ENCODE data around the gene GAS6.

The GAS6 gene

DNA sequence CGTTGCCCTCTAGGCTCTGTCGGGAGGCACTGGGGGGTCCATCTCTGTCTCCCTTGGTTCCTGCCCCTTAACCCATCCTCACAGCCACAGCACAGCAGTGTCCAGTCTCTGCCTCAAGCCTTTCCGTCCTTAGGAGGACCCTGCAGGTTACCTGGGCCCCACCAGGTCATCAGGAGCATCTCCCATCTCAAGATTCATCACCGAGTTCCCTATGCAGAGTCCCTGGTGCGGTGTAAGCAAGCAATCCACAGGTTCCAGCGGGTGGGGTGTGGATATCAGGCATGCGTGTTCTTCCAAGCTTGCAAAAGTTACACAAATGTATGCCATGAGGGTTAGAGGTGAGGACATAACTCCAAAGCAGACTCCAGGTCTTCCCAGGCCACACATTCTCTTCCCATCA, 20.9 kb upstream of the GAS6 start:
- no peaks in the 10 kb centered on the region for H3K9me3 ChIP-seq (ENCODE audit: severe bottlenecking)
- TF ChIP-seq, protein P1, sequence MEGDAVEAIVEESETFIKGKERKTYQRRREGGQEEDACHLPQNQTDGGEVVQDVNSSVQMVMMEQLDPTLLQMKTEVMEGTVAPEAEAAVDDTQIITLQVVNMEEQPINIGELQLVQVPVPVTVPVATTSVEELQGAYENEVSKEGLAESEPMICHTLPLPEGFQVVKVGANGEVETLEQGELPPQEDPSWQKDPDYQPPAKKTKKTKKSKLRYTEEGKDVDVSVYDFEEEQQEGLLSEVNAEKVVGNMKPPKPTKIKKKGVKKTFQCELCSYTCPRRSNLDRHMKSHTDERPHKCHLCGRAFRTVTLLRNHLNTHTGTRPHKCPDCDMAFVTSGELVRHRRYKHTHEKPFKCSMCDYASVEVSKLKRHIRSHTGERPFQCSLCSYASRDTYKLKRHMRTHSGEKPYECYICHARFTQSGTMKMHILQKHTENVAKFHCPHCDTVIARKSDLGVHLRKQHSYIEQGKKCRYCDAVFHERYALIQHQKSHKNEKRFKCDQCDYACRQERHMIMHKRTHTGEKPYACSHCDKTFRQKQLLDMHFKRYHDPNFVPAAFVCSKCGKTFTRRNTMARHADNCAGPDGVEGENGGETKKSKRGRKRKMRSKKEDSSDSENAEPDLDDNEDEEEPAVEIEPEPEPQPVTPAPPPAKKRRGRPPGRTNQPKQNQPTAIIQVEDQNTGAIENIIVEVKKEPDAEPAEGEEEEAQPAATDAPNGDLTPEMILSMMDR (IDR thresholded peaks at IDR 0.05; ENCODE audit: low read depth, low read length), result no peak
- H3K27ac ChIP-seq, result no peak overlapping the region
- DNase-seq, result no peak
- H3K36me3 ChIP-seq, result no peaks in the 10 kb centered on the region
- no peaks in the 10 kb centered on the region for H3K27me3 ChIP-seq (ENCODE audit: insufficient read depth, low read depth, severe bottlenecking)
- no peak overlapping the region for H3K4me3 ChIP-seq (ENCODE audit: low read depth, low read length)

DNA sequence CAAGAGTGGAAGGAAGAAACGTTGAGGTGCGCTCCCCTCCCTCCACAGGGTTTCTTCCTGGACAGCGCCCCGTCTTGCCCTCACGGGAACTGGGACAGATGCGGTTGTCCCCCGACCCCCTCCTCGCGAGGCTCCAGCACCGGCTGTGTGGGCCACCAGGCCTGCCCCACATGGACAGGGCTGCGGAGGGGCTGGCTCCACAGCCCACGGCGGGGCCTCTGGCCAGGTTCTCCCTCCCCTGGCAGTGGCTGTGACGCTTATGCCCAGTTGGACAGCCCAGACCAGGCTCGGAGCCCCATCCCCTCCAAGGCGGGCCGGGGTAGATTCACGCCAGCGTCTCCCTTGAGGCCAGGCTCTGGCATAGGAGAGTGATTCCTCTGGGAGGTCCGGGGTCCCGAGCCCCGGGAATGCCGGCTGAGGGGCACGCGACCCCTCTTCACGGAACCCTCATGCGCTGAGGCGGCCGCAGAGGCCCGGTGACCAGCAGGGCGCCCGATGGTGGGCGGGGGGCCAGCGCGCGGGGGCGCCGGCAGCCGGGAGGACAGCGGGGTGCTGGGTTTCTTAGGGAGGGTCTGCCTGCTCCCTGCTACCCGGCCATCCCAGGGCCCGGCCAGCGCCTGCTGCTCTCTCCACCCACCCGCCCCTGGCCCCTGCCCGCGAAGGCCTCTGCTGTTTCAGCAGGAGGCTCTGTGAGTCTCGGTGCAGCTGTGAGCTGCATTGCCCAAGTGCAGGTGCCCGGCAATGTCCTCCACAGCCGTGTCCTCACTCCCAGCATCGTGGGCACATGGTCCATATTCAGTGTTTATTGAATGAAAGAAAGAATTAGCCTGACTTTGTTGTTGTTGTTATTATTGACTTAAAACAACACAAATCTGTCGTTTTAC, 20.3 kb upstream of the GAS6 start:
- no peak overlapping the region for H3K4me3 ChIP-seq (ENCODE audit: low read depth, low read length)
- no peak overlapping the region for H3K27ac ChIP-seq
- no peaks in the 10 kb centered on the region for H3K27me3 ChIP-seq (ENCODE audit: insufficient read depth, low read depth, severe bottlenecking)
- DNase-seq, result no peak
- no peaks in the 10 kb centered on the region for H3K9me3 ChIP-seq (ENCODE audit: severe bottlenecking)
- H3K36me3 ChIP-seq, result no peaks in the 10 kb centered on the region
- TF ChIP-seq, protein P1 (IDR thresholded peaks at IDR 0.05; ENCODE audit: low read depth, low read length), result no peak

DNA sequence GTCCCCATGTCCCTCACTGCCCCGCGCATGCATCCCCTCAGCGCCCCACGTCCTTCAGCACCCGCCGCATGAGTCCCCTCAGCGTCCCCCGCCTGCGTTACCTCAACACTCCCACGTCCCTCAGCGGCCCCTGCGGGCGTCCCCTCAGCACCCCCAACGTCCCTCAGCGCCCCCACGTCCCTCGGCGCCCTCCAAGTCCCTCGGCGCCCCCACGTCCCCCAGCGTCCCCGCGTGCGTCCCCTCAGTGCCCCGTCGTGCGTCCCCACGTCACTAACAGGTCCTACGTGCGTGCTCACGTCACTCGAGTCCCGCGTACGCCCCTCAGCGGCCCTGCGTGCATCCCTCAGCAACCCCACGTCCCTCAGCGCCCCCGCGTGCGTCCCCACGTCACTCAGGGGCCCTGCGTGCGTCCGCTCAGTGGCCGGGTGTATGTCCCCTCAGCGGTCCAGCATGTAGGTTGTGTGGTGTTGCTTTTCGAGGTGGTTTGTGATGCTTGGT, 19.5 kb upstream of the GAS6 start:
- no peak for DNase-seq
- no peak overlapping the region for H3K27ac ChIP-seq

DNA sequence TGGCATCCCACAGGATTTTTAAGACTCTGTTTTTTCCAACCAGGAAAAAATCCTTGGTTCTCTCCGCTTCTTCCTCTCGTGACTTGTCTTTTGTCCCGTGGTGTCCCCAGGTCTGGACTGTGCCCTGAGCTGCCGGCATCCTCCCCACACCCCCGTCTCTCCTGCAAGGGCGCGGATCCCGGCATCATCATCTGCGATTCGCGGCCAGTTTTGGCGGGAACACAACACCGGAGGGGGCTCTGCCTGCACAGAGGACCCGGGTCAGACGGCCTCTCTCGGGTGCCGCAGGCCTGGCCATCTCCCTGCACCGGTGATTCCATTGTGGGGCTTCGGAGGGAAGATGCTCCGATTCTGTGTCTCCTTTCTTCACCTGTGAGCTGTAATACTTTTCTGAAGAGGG, 18.8 kb upstream of the GAS6 start:
- Histone ChIP-seq H3K4me3 (ENCODE audit: low read depth, low read length) (no peak overlapping the region), H3K9me3 (ENCODE audit: severe bottlenecking) (no peaks in the 10 kb centered on the region), H3K27me3 (ENCODE audit: insufficient read depth, low read depth, severe bottlenecking) (no peaks in the 10 kb centered on the region), H3K36me3 (no peaks in the 10 kb centered on the region), H3K27ac (no peak overlapping the region)
- TF ChIP-seq, protein P1 (IDR thresholded peaks at IDR 0.05; ENCODE audit: low read depth, low read length), result no peak
- DNase-seq, result no peak

More for the DNA sequence above, 19.5 kb upstream of the GAS6 start:
- TF ChIP-seq, protein P1 (IDR thresholded peaks at IDR 0.05; ENCODE audit: low read depth, low read length), result no peak
- Histone ChIP-seq H3K36me3 (no peaks in the 10 kb centered on the region), H3K9me3 (ENCODE audit: severe bottlenecking) (no peaks in the 10 kb centered on the region), H3K4me3 (ENCODE audit: low read depth, low read length) (no peak overlapping the region), H3K27me3 (ENCODE audit: insufficient read depth, low read depth, severe bottlenecking) (no peaks in the 10 kb centered on the region)

DNA sequence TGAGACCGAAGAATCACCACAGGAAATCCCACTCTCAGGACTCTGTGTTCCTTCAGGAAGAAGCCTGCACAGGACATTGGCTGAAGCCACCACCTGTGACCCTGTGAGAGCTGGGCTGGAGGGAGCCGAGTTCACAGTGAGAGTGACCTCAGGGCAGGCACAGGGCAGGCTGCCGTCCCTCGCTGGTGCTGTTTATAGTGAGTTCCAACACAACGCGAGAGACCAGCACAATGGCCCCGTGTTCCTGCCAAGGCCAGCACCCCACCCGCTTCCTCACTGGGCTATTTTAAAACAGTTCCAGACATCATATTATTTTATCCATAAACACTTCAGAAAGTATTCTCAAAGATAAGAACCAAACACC, 18.4 kb upstream of the GAS6 start:
- Histone ChIP-seq H3K4me3 (ENCODE audit: low read depth, low read length) (no peak overlapping the region), H3K27me3 (ENCODE audit: insufficient read depth, low read depth, severe bottlenecking) (no peaks in the 10 kb centered on the region), H3K9me3 (ENCODE audit: severe bottlenecking) (no peaks in the 10 kb centered on the region), H3K36me3 (no peaks in the 10 kb centered on the region), H3K27ac (no peak overlapping the region)
- TF ChIP-seq, protein P1 (IDR thresholded peaks at IDR 0.05; ENCODE audit: low read depth, low read length), result no peak
- DNase-seq, result no peak

All from WERI-Rb-1 (cell line).